A549 (cell line): Measurements from ENCODE around the gene RBM47.

Experiments
- CBX2 ChIP-seq: fragments of 200-600 bp; sonication (generic); IDR thresholded peaks from 2 replicates; pipeline ENCODE4 v1.6.1; 2016; ENCODE audit warnings: low read depth, mild to moderate bottlenecking, borderline replicate concordance
- CEBPB ChIP-seq, 2 experiments: fragments of >200 bp in 1 of 2; sonication (Bioruptor Twin) in 1 of 2; formaldehyde crosslinking in 1 of 2; IDR thresholded peaks; 2 replicates each; pipeline ENCODE4 v1.6.1; 2012 to 2016
- CHD2 ChIP-seq: fragments of 150-350 bp; IDR thresholded peaks from 2 replicates; pipeline ENCODE4 v1.6.1; 2014; ENCODE audit warnings: low read length; ENCODE audit not compliant: partially characterized antibody
- POLR2A ChIP-seq: IDR thresholded peaks from 2 replicates; pipeline ENCODE4 v1.6.1; 2012; ENCODE audit warnings: mild to moderate bottlenecking, low read length
- RAD21 ChIP-seq, 2 experiments: fragments of >200 bp in 1 of 2; sonication (Bioruptor Twin) in 1 of 2; formaldehyde crosslinking in 1 of 2; IDR thresholded peaks in 1 of 2; conservative IDR thresholded peaks in 1 of 2; 2 replicates in 1 of 2; 3 replicates in 1 of 2; pipeline ENCODE4 v1.6.1; 2012 to 2018; ENCODE audit warnings: inconsistent platforms in 1 of 2
- RCOR1 ChIP-seq: fragments of 150-350 bp; IDR thresholded peaks from 2 replicates; pipeline ENCODE4 v1.6.1; 2014; ENCODE audit warnings: antibody characterized with exemption, low read length, low read depth
- REST ChIP-seq: fragments of 200-600 bp; sonication (generic); IDR thresholded peaks from 2 replicates; pipeline ENCODE4 v1.6.1; 2016; ENCODE audit warnings: antibody characterized with exemption, mild to moderate bottlenecking, moderate library complexity
- TF ChIP-seq, protein P1 (sequence below): fragments of >200 bp; sonication (Bioruptor Twin); formaldehyde crosslinking; IDR thresholded peaks from 2 replicates; pipeline ENCODE4 v1.6.1; 2016
- TF ChIP-seq, protein P2 (sequence below): fragments of >200 bp; sonication (Bioruptor Twin); formaldehyde crosslinking; IDR thresholded peaks from 3 replicates; pipeline ENCODE4 v1.5.1; 2016
- TF ChIP-seq, protein P3 (sequence below): IDR thresholded peaks from 2 replicates; pipeline ENCODE4 v1.6.1; 2012

DNA sequence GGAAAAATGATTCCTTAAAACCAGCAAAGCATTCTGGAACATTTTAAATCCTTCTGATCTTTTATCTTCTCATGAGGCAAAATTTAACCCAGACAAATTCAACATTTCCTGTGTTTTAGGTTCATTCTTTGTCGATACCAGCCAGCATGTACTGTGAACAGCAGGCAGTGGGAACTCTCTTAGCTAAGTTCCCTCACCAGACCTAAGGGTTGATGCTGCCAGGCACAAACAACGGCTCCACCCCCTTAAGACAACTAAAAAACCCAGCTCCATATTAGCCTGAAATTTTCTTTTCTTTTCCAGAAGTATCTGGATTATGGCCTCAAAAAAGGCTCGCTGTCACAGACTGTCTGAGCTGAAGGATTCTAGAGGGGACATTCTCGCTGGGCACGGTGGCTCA is 2.4 kb upstream of the RBM47 start:
- TF ChIP-seq CHD2 = no peak
- TF ChIP-seq, protein P1, sequence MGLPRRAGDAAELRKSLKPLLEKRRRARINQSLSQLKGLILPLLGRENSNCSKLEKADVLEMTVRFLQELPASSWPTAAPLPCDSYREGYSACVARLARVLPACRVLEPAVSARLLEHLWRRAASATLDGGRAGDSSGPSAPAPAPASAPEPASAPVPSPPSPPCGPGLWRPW = no peak
- TF ChIP-seq RAD21 (conservative IDR thresholded peaks at IDR 0.05 in 1 of 2, IDR thresholded peaks at IDR 0.05 in 1 of 2) = no peak
- no peak for TF ChIP-seq CEBPB (IDR thresholded peaks at IDR 0.05)
- TF ChIP-seq, protein P2, sequence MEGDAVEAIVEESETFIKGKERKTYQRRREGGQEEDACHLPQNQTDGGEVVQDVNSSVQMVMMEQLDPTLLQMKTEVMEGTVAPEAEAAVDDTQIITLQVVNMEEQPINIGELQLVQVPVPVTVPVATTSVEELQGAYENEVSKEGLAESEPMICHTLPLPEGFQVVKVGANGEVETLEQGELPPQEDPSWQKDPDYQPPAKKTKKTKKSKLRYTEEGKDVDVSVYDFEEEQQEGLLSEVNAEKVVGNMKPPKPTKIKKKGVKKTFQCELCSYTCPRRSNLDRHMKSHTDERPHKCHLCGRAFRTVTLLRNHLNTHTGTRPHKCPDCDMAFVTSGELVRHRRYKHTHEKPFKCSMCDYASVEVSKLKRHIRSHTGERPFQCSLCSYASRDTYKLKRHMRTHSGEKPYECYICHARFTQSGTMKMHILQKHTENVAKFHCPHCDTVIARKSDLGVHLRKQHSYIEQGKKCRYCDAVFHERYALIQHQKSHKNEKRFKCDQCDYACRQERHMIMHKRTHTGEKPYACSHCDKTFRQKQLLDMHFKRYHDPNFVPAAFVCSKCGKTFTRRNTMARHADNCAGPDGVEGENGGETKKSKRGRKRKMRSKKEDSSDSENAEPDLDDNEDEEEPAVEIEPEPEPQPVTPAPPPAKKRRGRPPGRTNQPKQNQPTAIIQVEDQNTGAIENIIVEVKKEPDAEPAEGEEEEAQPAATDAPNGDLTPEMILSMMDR = no peak
- no peak for TF ChIP-seq REST
- TF ChIP-seq POLR2A = no peak
- no peak for TF ChIP-seq RCOR1
- no peak for TF ChIP-seq CBX2
- TF ChIP-seq, protein P3, sequence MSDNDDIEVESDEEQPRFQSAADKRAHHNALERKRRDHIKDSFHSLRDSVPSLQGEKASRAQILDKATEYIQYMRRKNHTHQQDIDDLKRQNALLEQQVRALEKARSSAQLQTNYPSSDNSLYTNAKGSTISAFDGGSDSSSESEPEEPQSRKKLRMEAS = no peak
